Posterior vena cava (tissue), 2 donors: ENCODE measurements around the gene RANBP9. TPM values are rescaled to one million over a fixed set of nuclear protein-coding genes. Genes with fewer than 3 reads are reported as not detected.

Experiments used
- DNase-seq: peaks from one replicate; pipeline ENCODE4 v3.0.0-alpha.2; 2020; ENCODE audit warnings: low spot score
- intact Hi-C, 2 donors: fragments of 100-400 bp; cut with DNase I; formaldehyde crosslinking; loops; one replicate each; pipeline versions ENCODE4 v1.14.1 to v1.14.2; 2022 to 2023
- total RNA-seq, 2 donors: library from RNA; stranded (reverse); fragmentation: NEBNext Ultra II Directional; extraction: Animal tissue kit (Norgen Biotek cat#: 25700); gene quantifications; one replicate each; pipeline ENCODE4 v1.2.1, GENCODE V29; 2021
- donor health status: DM: yes; HTN: yes; CAD: no.
- donor health status: DM: yes; HTN: yes; CAD: no.

Gene RANBP9
- total RNA-seq, 2 donors from 2014 or later = 33.9 to 36.9 TPM

GRCh38 chr6:13663986-13664385, 47.6 kb downstream of the RANBP9 start:
- no peak for DNase-seq
- intact Hi-C loops = no loop called here

GRCh38 chr6:13662651-13663334, 48.8 kb downstream of the RANBP9 start:
- no peak for DNase-seq
- intact Hi-C loops = no loop called here

DNA sequence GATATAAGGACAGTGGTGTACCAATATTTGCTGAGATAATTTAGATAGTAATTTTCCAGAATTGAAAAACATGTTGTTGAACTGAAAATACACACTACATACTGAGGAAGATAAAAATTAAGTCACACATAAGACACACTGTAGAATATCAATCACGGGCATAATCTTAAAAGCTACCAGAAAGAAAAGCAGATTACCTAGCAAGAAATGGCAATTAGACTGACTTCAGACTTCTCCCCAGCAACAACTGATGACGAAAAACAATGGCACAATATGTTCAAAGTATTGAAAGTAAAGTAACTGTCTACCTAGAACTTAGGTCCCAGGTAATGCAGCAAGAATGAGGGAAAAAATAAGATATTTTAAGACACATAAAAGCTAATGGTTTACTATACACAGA, 50.0 kb downstream of the RANBP9 start:
- intact Hi-C loops = no loop called here
- no peak for DNase-seq

DNA sequence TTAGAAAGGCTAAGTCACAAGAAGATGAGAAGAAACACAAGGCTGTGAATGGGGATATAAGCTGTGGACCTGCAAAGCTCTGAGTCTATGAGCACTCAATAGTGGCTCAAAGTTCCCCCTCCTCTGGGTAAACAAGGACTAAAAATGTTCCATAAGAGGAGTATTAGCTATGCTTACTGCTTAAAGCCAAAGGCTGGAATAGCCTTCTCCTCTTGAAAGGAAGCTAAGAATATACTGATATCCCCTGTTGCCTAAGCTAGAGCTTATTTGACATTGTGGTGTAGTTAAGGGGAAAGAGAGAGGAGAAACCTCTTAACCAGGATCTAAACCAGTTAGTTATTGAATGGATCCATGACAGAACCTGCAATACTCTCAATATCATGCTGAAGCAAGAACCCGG, 50.7 kb downstream of the RANBP9 start:
- intact Hi-C loops = no loop called here
- DNase-seq = no peak

GRCh38 chr6:13660273-13660672, 51.4 kb downstream of the RANBP9 start:
- intact Hi-C loops = no loop called here
- no peak for DNase-seq

GRCh38 chr6:13655700-13656099, 55.9 kb downstream of the RANBP9 start:
- no peak for DNase-seq
- intact Hi-C loops = no loop called here

DNA sequence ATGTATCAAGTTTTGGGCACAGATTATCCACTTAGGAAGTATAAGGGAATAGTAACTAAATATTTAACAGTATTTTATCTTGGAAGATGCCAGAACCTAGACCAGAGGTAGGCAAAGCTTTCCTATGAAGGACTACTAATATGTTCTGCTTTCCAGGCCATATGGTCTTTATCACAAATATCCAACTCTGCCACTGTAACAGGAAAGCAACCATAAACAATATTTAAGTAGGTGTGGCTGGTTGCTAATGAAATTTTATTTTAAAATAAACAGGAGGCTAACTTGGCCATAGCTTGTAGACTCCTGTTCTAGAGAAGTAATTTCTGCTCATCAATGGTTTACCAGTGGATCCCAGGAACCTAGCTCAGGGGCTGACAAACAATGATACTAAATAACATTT, 57.1 kb downstream of the RANBP9 start:
- no peak for DNase-seq
- intact Hi-C loops = no loop called here

GRCh38 chr6:13653296-13653695, 58.3 kb downstream of the RANBP9 start:
- intact Hi-C loops = no loop called here
- no peak for DNase-seq

- DNase-seq = no peak
- intact Hi-C loops = no loop called here
Measured at GRCh38 chr6:13649393-13649792, 62.2 kb downstream of the RANBP9 start.

GRCh38 chr6:13648850-13649249, 62.8 kb downstream of the RANBP9 start:
- intact Hi-C loops = no loop called here
- DNase-seq = no peak

GRCh38 chr6:13643125-13643524, 68.5 kb downstream of the RANBP9 start:
- DNase-seq = no peak
- intact Hi-C loops = no loop called here

- intact Hi-C loops = no loop called here
- no peak for DNase-seq
Measured at GRCh38 chr6:13641315-13641714, 70.3 kb downstream of the RANBP9 start.

GRCh38 chr6:13638626-13639025, 73.0 kb downstream of the RANBP9 start:
- intact Hi-C loops = no loop called here
- DNase-seq = no peak

DNA sequence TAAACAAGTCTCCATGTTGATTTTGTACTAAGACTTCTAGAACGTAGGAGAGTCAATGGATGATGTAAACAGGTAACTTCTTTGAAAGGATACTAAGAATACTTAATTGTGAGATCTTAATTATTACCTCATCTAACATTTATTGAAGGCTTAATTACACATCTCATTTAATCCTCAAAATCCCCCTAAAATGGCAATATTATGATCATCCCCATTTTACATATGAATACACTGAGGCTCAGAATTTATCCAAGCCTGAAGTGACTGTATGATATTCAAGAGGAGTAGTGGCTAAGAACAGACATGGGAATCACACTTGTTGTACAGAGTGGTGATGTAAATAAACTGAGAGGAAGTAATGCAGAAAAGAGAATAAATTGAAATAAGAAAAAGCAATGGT, 73.6 kb downstream of the RANBP9 start:
- no peak for DNase-seq
- intact Hi-C loops = no loop called here

DNA sequence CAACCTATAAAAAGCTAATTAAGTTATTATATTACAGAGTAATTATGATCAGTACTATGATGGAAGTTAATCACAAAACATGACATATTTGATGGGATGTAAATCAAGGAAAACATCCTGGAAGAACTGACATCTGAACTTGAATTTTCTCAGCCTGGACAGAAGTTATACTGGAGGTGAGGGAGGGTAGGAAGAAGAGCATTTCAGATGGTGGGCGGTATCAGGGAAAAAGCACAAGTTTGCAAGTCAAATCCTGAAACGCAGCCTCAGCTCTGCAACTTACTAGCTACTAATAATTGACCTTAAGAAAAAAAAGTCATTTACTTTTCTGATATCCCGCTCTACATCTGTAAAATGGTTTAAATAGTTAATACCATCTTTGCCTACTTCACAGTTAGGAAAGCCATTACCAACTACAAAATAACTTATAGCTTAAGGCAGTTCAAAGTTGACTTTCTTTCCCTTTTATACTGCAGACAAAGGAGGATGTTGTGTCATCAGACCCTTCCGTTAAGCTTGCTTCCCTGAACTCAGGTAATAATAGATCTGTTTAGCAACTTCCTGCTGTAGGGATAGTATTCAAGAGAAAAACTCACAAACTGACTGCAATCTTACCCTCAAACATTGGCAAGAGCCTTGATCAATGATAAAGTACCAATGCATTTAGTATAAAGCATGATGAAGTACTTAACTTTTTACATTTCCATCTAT, 75.5 kb downstream of the RANBP9 start:
- intact Hi-C loops = no loop called here
- DNase-seq = no peak

DNA sequence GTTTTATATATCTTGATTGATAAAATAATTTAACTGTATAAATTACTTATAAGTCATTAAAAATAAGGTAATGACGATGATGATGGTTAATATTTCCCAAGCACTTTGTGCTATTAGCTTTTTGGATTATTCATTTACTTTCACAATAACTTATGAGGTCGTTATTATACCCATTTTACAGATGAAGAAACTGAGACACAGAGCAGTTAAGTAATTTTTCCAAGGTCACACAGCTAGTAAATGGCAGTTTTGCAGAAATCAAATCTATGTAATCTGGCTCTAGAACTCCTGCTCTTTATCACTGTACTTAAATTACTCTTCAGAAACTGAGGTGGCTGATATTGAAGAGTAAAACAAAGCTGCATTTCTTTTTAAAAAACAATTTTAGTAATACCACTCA, 78.3 kb downstream of the RANBP9 start:
- intact Hi-C loops = no loop called here
- DNase-seq = no peak

- DNase-seq = no peak
Measured at GRCh38 chr6:13630499-13630898, 81.1 kb downstream of the RANBP9 start.

DNA sequence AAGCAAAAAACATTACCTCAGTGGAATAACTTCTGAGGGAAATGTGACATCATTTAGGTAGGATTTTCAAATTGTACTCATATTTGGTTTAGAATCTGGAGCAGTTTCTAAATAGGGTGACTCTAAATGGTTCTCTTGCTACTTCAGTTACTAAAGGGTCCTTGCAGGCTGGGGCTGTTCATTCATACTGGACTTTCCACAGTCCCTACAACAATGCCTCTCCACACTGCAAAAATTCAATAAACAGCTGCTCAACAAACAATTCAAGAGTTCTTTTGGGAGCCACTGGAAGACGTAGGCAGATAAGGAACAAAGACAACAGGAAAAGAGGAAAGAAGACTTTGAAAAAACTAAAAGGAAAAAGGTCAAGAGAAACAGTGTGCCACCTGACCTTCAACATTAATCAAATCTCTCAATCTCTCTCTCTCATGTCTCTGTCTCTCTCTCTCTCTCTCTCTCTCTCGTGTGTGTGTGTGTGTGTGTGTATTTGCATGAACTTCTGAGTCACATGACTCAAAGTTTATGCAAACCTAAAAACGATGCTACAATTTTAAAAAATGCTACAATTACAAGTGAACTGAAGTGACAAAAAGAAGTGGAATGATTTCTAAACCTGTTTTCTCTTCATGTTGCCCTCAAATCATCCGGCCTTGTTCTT, 82.0 kb downstream of the RANBP9 start:
- no peak for DNase-seq
- intact Hi-C loops = no loop called here

More at GRCh38 chr6:13630499-13630898, 81.1 kb downstream of the RANBP9 start:
- intact Hi-C loops = no loop called here

GRCh38 chr6:13624871-13625288, 86.8 kb downstream of the RANBP9 start:
- intact Hi-C loops = no loop called here
- DNase-seq = no peak

- intact Hi-C loops = no loop called here
- DNase-seq = no peak
Measured at GRCh38 chr6:13617066-13617465, 94.6 kb downstream of the RANBP9 start.

GRCh38 chr6:13615792-13616120, 95.9 kb downstream of the RANBP9 start:
- peak; percentile 84 for DNase-seq
- intact Hi-C loops = no loop called here
